Activated CD4-positive, CD25-positive, alpha-beta regulatory T cell treated with anti-CD3 and anti-CD28 coated beads, Interleukin-2, amount 50 U/mL, for 24 hours (primary cell): Measurements from ENCODE around the gene TDRD1.
"Not testable (repeated sequence)": the region's sequence is repeated elsewhere in the genome, so short reads cannot be mapped to it uniquely, and the experiment has no call there.

Experiments used
- ATAC-seq, 2 donors: fragments of 150-1000 bp; cut with Tn5 transposase; one replicate each; pipeline ENCODE4 v1.10.0; 2021; ENCODE audit warnings: mild to moderate bottlenecking in 1 of 2, moderate library complexity in 1 of 2

Gene TDRD1, protein sequence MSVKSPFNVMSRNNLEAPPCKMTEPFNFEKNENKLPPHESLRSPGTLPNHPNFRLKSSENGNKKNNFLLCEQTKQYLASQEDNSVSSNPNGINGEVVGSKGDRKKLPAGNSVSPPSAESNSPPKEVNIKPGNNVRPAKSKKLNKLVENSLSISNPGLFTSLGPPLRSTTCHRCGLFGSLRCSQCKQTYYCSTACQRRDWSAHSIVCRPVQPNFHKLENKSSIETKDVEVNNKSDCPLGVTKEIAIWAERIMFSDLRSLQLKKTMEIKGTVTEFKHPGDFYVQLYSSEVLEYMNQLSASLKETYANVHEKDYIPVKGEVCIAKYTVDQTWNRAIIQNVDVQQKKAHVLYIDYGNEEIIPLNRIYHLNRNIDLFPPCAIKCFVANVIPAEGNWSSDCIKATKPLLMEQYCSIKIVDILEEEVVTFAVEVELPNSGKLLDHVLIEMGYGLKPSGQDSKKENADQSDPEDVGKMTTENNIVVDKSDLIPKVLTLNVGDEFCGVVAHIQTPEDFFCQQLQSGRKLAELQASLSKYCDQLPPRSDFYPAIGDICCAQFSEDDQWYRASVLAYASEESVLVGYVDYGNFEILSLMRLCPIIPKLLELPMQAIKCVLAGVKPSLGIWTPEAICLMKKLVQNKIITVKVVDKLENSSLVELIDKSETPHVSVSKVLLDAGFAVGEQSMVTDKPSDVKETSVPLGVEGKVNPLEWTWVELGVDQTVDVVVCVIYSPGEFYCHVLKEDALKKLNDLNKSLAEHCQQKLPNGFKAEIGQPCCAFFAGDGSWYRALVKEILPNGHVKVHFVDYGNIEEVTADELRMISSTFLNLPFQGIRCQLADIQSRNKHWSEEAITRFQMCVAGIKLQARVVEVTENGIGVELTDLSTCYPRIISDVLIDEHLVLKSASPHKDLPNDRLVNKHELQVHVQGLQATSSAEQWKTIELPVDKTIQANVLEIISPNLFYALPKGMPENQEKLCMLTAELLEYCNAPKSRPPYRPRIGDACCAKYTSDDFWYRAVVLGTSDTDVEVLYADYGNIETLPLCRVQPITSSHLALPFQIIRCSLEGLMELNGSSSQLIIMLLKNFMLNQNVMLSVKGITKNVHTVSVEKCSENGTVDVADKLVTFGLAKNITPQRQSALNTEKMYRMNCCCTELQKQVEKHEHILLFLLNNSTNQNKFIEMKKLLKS

DNA sequence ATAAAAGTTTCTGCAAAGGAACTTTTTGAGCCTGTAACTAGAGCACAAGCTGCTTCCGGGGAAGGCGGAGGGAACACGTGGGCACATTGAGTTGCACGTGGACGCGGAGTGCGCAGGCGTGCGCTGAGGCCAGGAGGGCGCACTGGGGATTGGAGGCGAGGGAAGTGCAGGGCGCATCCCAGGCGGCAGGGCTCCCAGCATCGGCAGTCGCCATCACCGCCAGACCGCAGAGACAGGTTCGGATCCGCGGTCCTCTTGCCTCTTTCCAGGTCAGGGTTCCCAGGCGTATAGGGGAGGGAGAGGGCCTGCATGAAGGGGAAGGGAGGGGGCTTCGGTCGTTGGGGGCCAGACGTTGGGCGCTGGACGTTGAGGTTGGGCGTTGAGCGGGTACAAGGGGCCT is at the start of gene TDRD1:
TDRD1 (plus strand) TSS at position 206 of the 400 bp plus-strand sequence. CDS start 8,479 bp downstream, outside the sequence.
- ATAC-seq: no peak

DNA sequence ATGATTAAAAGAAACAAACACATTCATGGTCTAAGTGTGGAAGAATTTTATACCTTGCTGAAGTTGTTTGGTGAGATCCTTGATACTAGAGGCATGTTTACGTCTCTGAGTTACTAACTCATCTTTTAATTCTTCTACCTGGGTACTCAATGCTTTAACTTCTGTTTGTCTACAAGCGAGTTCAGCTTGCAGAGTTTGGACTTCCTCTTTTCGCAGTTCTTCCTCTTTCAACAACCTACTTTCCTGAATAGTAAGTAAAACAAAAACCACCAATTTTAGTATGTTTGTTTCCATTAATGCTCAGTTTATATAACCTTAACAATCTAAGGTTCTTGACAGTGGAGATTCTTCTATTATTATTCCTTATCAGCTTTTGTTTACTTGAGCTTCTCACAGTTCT is 48.1 kb upstream of the TDRD1 start:
- ATAC-seq: no peak

DNA sequence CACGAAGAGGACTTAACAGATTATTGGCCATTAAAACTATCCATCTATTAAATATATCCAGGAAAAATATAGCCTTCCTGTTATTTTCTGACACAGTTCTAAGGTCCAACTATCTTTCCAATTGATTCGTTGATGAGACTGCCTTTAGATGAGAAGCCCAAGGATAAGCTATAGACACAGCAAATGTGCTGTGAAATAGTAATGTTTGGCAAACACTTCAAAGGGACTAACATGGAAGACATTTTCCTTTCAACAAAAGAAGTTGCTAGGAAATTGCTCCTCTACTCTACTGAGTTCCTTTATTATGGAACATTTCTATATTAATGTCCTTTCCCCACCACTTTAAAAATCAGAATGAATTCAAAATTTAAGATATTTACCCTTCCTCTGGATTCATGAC is 43.7 kb upstream of the TDRD1 start:
- ATAC-seq: no peak

DNA sequence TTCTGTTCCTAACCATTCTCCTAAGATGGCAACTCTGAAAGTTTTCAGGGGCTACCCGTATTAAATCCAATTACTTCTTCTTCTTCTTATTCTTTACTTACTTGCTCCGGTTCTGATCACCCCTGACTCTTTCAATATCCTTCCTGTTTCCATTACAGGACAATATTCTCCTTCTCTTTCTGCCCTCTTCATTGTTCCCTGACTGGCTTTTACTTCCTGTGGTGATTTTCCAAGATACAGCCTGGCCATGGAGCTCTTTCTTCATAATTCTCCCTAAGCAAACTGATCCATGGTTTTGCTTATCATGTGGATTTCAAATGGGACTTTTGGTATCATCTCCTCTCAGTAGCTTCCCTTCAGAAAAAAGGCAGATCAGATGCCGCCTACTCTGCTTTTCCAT is 40.6 kb upstream of the TDRD1 start:
- no peak for ATAC-seq

DNA sequence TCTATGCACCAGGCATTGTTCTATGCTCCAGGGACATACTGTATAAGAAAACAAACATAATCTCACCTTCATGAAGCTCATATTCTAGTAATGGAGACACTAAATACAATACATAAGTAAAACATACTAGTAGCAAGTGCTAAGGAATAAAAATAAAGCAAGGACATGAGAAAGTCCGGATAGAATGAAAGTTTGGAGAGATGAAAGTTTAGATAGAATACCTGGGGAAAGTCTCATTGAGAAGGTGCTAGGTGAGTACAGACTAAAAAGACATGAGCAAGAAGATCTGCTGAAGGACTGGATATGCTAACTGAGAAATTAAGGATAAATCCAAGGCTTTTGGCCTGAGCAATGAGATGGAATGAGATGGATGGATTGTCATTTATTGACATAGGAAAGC is 39.1 kb upstream of the TDRD1 start:
- no peak for ATAC-seq

DNA sequence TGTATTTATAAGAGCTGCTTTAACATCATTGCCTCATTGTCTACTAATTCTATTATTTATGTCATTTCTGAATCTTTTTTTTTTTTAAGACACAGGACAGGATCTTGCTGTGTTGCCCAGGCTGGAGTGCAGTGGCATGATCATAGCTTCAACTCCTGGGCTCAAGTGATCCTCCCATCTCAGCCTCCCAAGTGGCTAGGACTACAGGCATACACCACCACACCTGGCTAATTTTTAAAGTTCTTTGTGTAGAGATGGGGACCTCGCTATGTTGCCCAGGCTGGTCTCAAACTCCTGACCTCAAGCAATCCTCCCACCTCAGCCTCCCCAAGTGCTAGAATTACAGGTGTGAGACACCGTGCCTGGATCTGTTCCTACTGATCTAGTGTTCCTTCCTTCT is 38.3 kb upstream of the TDRD1 start:
- not testable (repeated sequence) for ATAC-seq

DNA sequence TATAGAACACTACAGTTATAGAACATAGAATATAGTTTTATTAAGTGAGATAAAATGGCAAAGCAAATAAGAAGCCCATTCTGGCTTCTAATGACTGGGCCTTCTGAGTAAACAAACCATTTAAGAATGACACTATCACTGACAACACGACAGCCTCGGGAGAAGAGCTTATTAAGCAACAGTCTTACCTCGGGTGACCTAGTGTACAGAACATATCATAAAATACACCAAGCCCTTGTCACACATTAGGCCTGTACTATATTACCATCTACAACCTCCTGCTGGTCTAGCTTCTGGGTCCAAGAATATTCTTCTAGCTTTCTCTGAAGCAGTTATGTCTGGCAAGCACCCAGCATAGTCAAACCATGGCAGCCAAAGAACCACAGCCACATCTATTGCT is 37.1 kb upstream of the TDRD1 start:
- ATAC-seq: no peak

DNA sequence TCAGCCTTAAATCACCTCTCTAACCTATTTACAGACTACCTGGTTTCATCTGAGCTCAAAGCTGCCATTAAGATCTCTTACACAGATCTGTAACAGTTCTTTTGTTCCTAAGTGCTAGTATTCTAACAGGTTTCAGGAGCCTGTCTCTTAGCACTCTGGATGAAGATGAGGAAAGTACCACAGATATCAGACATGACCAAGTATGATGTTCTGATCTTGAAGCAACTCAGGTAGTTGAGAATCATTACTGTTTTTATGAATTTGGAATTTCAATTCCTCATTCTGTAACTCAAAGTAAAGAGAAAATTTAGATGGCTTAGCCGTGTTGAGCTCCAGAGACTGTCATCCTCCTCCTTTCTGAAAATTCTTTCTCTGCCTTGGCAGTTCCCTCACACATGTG is 36.0 kb upstream of the TDRD1 start:
- ATAC-seq: no peak

DNA sequence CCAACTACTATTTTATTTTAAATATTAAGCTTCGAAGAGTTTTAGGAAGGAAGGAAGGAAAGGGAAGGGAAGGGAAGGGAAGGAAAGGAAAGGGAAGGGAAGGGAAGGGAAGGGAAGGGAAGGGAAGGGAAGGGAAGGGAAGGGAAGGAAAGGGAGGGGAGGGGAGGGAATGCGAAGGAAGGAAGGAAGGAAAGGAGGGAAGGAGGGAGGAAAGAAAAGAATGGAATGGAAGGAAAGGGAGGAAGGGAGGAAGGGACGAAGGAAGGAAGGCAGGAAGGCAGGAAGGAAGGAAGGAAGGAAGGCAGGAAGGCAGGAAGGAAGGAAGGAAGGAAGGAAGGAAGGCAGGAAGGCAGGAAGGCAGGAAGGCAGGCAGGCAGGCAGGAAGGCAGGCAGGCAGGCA is 29.7 kb upstream of the TDRD1 start:
- not testable (repeated sequence) for ATAC-seq

DNA sequence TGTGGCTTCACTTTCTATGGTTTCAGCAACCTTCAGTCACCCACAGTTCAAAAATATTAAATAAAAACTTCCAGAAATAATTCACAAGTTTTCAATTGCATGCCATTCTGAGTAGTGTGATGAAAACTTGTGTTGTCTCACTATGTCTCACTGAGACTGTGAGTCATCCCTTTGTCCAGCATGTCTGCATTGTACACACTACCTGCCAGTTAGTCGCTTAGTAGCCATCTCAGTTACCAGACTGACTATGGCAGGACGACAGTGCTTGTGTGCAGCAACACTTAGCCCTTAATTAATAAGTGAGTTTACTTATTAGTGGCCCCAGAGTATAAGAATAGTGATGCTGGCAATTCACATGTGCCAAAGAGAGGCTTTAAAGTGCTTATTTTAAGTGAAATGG is 27.7 kb upstream of the TDRD1 start:
- ATAC-seq: no peak

DNA sequence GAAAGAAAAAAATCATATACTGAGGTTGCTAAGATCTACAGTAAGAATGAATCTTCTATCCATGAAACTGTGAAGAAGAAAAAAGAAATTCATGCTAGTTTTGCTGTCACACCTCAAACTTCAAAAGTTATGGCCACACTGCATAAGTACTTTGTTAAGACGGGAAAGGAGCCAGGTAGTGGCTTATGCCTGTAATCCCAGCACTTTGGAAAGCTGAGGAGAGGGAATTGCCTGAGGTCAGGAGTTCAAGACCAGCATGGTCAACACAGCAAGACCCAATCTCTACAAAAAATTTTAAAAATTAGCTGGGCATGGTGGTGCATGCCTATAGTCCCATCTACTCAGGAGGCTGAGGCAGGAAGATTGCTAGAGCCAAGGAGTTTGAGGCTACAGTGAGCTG is 27.3 kb upstream of the TDRD1 start:
- no peak for ATAC-seq

DNA sequence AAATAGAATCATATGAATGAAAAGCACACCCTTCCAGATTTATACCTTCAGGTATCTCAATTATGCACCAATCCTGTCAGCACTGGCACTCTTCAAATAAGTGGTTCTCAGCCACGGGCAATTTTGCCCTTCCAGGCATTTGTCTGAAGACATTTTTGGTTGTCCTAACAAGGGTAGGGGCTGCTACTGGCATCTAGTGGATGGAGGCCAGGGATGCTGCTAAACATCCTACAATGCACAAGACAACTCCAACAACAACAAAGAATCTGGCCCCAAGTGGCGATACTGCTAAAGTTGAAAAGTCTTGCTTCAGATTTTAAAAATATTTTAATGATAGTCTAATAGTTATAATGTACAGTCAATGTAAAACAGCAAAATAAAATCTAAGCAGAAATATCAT is 21.2 kb upstream of the TDRD1 start:
- ATAC-seq: no peak

DNA sequence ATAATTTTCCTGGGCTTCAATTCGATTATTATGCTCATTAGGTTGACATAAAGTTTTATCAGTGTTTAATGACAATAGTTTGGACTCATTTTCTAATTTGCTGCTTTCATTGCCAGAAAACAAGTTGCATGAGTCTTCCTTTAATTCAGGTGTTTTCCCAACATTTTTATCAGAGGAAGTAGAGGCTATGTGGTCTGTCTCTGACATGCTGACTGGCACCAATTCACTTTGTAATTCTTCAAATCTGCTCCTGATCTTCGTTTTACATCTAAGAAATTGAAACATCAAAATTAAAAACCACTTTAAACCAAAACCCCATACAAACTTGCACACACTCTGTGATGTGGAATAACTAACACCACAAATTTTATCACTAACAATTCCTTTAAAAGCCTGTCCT is 16.1 kb upstream of the TDRD1 start:
- no peak for ATAC-seq

DNA sequence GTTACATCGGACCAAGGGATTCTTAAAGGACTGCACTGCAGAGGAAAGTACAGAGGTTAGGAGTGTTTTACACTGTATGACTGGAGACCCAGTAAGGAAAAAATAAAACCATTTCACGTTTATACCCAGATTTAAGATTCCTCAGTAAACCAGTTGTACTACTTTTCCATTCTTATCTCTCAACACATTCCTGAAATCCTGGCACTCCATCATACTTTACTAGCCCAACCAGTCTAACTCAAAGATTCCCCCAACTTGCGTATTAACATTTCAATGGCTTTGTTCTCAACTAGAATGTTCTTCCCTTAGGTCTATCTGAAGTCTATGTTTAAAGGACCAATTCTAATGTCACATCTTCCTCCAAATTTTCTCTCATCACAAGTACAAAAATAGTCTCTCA is 13.1 kb upstream of the TDRD1 start:
- no peak for ATAC-seq

DNA sequence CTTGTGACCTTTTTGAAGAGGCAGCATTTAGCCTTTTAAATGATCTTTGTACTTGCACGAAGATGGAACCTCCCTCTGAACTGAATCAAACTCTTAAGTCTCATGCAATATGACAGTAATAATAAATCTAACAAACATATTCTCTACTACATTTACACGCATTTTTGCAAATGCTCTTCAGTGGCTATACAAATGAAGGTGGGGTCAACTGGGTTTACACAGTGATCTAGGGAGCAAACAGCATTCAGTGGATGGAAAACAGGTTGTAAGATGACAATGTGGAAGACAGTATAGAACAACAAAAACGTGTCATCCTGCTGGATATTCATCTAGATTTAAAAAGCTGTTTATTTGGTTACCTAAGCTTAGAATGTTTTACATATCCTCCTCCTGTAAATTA is 12.7 kb upstream of the TDRD1 start:
- no peak for ATAC-seq

DNA sequence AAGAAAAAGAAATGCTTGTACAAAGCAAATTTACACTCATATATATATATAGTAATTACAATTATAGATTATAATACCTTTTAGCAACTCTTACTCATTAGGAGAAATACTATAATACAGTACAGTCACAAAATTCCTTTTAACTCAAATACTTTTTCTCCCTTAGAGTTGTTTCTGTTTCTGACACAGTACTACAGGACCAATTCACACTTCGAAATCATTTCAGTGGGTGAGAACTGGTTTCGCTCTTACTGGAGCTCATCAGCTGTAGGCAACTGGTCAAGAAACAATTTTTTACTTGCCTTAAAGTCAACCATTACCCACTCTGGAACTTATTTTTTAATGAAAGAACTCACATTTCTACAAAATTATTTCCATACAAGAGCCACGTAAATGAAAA is 11.2 kb upstream of the TDRD1 start:
- ATAC-seq: peak; percentile 53 to 66

DNA sequence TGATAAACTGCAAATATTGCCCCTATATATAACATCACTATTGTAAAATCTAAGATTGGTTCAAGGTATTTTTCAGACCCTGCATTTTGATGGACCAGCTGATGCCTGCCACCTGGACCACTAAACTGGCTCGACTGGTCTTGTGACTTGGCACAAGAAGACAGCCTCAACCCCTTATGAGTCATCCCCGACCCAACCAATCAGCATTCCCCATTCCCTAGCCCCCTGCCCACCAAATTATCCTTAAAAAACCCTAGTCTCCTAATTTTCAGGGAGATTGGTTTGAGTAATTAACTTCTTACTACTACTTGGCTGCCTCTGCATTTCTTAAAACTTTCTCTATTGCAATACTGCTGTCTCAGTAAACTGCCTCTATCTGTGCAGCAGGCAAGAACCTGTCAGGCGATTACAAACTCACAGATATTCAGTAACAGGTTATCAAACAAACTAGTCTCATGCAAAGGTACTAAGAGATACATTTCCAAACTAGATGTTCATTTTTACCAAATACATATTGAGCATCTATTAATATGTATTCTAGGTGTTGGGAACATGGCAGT is 10.6 kb upstream of the TDRD1 start:
- no peak for ATAC-seq

DNA sequence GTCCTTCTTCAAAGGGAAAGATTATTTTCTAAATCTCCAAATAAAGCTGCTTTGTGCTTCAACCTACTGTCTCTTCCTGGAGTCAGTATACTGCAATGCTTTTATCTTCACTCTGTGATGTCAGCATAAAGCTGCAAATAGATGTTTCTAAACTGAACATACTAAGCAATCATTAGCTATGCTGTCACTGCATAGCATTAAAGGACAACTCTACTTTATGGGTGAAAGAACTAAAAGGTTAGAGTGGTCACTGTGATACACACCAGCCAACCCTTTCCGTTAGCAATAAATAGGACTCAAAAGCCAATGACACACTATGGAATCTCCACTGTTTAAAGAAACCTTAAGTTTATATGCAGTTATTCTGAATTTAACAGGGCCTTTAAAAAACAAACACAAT is 6.9 kb upstream of the TDRD1 start:
- ATAC-seq: no peak

DNA sequence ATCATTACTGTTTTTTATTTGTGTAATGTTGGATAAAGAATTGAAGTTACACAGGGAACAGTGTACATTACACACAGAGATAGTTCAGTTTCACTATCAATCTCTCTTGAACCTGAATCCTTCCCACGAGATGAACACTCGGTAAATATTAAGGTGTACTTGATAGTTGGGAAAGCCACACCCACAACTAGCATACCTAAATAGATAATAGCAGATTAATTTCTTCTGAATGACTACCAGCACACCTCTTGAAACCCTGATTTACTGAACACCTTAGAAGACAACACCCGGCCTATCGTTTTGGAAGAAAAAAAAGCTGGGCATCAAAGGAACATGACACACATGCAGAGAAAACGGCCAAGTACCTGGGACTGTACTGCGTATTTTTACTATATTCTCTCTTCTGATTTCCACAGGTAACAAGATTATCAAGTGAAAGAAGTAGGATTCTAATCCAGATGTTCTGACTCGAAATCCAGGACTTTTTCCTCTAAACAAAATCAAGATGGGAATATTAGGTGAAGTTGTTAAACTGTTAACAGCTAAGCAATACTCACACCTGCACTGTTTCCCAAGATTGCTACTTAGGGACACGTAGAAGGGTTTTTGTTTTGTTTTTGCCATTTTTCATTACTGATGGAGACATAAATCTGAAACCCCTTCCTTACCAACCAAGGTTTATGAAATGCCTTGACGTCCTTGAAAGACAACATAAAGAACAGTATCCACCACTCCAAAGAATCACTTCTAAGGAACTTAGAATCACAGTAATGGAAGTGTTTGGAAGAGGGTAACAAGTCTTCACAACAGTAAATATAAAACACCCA is 6.2 kb upstream of the TDRD1 start:
- no peak for ATAC-seq

DNA sequence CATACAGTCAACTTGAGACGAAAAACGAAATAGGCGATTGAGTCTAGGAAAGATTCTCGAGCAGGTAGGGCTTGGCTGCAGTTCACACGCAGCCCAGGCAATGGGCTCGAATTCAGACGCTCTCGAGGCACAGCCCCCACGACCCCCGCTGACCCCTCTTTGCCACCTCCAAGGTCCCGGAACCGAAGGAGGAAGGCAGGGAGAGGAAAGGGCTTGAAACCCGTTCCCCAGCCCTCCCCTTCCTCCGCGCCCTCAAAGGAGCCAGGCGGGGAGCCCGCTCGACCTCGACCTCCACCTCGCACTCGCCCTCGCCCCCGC is 5.6 kb upstream of the TDRD1 start:
- no peak for ATAC-seq

DNA sequence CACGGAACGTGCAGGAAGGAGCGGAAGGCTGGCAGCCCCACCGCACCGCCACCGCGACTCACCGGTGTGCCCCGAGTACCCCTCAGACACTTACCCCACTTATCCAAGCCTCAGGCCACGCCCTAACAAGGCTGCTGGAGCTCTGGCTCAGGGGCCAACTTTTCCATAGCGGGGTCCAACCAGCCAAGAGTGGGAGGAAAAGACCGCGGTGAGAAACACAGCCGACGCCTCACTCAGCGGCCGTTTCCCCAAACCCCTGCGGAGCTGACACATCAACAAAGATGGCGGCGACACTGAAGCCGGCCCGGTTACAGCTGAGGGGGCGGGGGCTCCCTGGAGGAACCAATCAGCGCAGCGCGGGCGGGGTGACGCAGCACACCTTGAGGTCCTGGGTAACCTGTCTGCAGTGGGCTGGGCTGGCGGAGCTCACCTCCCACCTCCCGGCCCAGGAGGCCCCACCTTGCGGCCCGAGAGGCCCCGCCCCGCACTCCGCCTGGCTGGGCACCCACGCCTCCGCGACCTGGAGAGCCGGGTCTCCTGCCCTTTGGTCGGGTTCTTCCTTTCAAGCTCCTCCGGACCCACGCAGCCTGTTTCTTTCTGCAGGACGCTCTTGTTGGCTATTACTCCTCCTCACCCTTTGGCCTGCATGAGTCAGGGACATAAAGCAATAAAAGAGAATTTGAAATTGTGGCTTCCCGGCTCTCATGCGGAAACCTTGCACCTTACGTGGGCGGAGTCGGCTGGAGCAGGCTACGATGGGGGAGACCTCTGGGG is 5.0 kb upstream of the TDRD1 start, which contains the start of gene CCDC186:
CCDC186 (minus strand) TSS at position 283 of the 774 bp plus-strand sequence. CDS start 10,935 bp downstream, outside the sequence.
- peak; percentile 99 for ATAC-seq
